HepG2 (cell line): Measurements from ENCODE around the gene B3GNT5. TPM values are rescaled to one million over a fixed set of nuclear protein-coding genes. Genes with fewer than 3 reads are reported as not detected.

Experiments used
- ATAC-seq: fragments of 200-7000 bp; cut with Tn5 transposase; 3 replicates; pipeline ENCODE4 v1.9.1; 2020; ENCODE audit warnings: mild to moderate bottlenecking, moderate library complexity
- BruUV-seq: library from RNA; stranded (reverse); fragments of 400-500 nt; replicated peaks from 2 replicates; lab custom pipeline; 2021; lab: Mats Ljungman, UMichigan
- CTCF ChIA-PET: fragments of 300-600 bp; formaldehyde crosslinking; extraction: SDS; loops from one replicate; lab custom pipeline; 2021; ENCODE audit warnings: low total read pairs, inconsistent platforms, low intra/inter-chr PET ratio; lab: Yijun Ruan, JAX
- POLR2A ChIA-PET: fragments of 350-600 bp; sonication (Branson Sonifier 250); formaldehyde crosslinking; loops from one replicate; lab custom pipeline; 2020; ENCODE audit warnings: antibody characterized with exemption, inconsistent platforms; lab: Yijun Ruan, JAX
- DNase-seq: peaks from one replicate; pipeline ENCODE4 v3.0.0-alpha.2; 2015; ENCODE audit warnings: low spot score
- FAIRE-seq: peaks from 3 replicates; lab custom pipeline; 2011; peaks lifted over from hg19 to GRCh38; lab: Jason Lieb, UNC
- H2AFZ ChIP-seq: one replicate; pipeline ENCODE4 v1.6.1; 2011; ENCODE audit warnings: low read length, inconsistent platforms
- H3K27ac ChIP-seq: fragments of 300-600 bp; 3 replicates; pipeline ENCODE4 v1.8.0; 2011; ENCODE audit warnings: mixed run types, mild to moderate bottlenecking, mixed read lengths, low read length, inconsistent platforms; ENCODE audit not compliant: insufficient read depth; ENCODE audit errors: extremely low read length
- H3K27me3 ChIP-seq, 2 experiments: fragments of 200-600 bp in 1 of 2; 2 replicates in 1 of 2; 3 replicates in 1 of 2; pipeline versions ENCODE4 v1.6.0 to v1.8.0; 2011; ENCODE audit warnings: low read length in 2 of 2, mild to moderate bottlenecking in 2 of 2, moderate library complexity in 2 of 2, inconsistent platforms in 1 of 2; ENCODE audit not compliant: insufficient read depth in 2 of 2, control insufficient read depth in 1 of 2
- H3K36me3 ChIP-seq, 2 experiments: fragments of 200-600 bp in 1 of 2; replicated peaks in 1 of 2; 2 replicates in 1 of 2; 3 replicates in 1 of 2; pipeline versions ENCODE4 v1.5.1 to v1.8.0; 2011; ENCODE audit warnings: low read length in 2 of 2, inconsistent platforms in 1 of 2; ENCODE audit not compliant: insufficient read depth in 2 of 2, control insufficient read depth in 1 of 2
- H3K4me1 ChIP-seq: 2 replicates; pipeline ENCODE4 v1.5.1; 2012; ENCODE audit warnings: low read length, inconsistent platforms; ENCODE audit not compliant: insufficient read depth
- H3K4me2 ChIP-seq: 2 replicates; pipeline ENCODE4 v1.6.0; 2011; ENCODE audit warnings: low read depth, low read length, inconsistent platforms
- H3K4me3 ChIP-seq, 3 experiments: fragments of 200-600 bp in 1 of 3; sonication (generic), shearing (Covaris generic) in 1 of 3; replicated peaks in 1 of 3; 2 replicates each; pipeline ENCODE4 v1.5.1; 2011 to 2016; ENCODE audit warnings: low read length in 3 of 3, inconsistent platforms in 2 of 3, low read depth in 2 of 3, mild to moderate bottlenecking in 2 of 3, control low read depth in 1 of 3, mixed read lengths in 1 of 3; ENCODE audit not compliant: insufficient read depth in 1 of 3
- H3K79me2 ChIP-seq: one replicate; pipeline ENCODE4 v1.6.1; 2011; ENCODE audit warnings: low read length, inconsistent platforms; ENCODE audit not compliant: insufficient read depth
- H3K9ac ChIP-seq: 2 replicates; pipeline ENCODE4 v1.6.0; 2011; ENCODE audit warnings: mild to moderate bottlenecking, low read depth, low read length, inconsistent platforms; ENCODE audit not compliant: insufficient read depth
- H3K9me3 ChIP-seq: 2 replicates; pipeline ENCODE4 v1.5.1; 2012; ENCODE audit warnings: mild to moderate bottlenecking, low read length
- H4K20me1 ChIP-seq: 2 replicates; pipeline ENCODE4 v1.6.0; 2011; ENCODE audit warnings: inconsistent platforms, mild to moderate bottlenecking, low read length, moderate library complexity; ENCODE audit not compliant: insufficient read depth
- ARID2 ChIP-seq: sonication (generic); formaldehyde crosslinking; IDR thresholded peaks from 2 replicates; pipeline ENCODE4 v1.8.1; 2022; ENCODE audit warnings: mild to moderate bottlenecking, missing genetic modification reagents, borderline replicate concordance
- CBFB ChIP-seq: sonication (generic); formaldehyde crosslinking; IDR thresholded peaks from 2 replicates; pipeline ENCODE4 v1.4.0; 2020; ENCODE audit warnings: missing genetic modification reagents
- NCOA5 ChIP-seq: sonication (generic); formaldehyde crosslinking; IDR thresholded peaks from 2 replicates; pipeline ENCODE4 v1.4.0; 2020; ENCODE audit warnings: missing genetic modification reagents
- SP140L ChIP-seq: sonication (generic); formaldehyde crosslinking; IDR thresholded peaks from 2 replicates; pipeline ENCODE4 v1.4.0; 2020; ENCODE audit warnings: missing genetic modification reagents, borderline replicate concordance
- ZNF33B ChIP-seq: sonication (generic); formaldehyde crosslinking; IDR thresholded peaks from 2 replicates; pipeline ENCODE4 v1.5.1; 2020; ENCODE audit warnings: mild to moderate bottlenecking, missing genetic modification reagents
- ZNF354B ChIP-seq: sonication (generic); formaldehyde crosslinking; IDR thresholded peaks from 2 replicates; pipeline ENCODE4 v1.8.0; 2022; ENCODE audit warnings: mild to moderate bottlenecking, missing genetic modification reagents
- ZNF616 ChIP-seq: sonication (generic); formaldehyde crosslinking; IDR thresholded peaks from 2 replicates; pipeline ENCODE4 v1.5.0; 2020; ENCODE audit warnings: low read depth, mild to moderate bottlenecking, missing genetic modification reagents
- WGBS: methylation state at CpG from one replicate; pipeline ENCODE4 v1.1.6; 2017; ENCODE audit warnings: low lambda C conversion rate; 5-methylcytosine and 5-hydroxymethylcytosine counted together
- in situ Hi-C: cut with HindIII; loops from 2 replicates; pipeline ENCODE4 v1.10.0; 2017; ENCODE audit warnings: low pct_unique_long_range_greater_than_20kb; ENCODE audit not compliant: extremely low pct_ligation_motif_present
- intact Hi-C: fragments of 100-400 bp; cut with micrococcal nuclease; formaldehyde crosslinking; loops from one replicate; pipeline ENCODE4 v1.10.0; 2022; ENCODE audit not compliant: unreplicated experiment
- polyA plus RNA-seq, 8 experiments: library from polyadenylated mRNA; depleted of rRNA in 3 of 8; stranded (reverse) in 7 of 8; unstranded in 1 of 8; fragments of >200 nt; fragmentation: Illumina TruSeq in 4 of 8; extraction: Trizol in 4 of 8; gene quantifications; 2 replicates each; pipeline versions ENCODE4 v1.2.1 to v1.2.3, GENCODE V29; 2011 to 2016; ENCODE audit warnings: low read depth in 4 of 8, missing spikeins in 1 of 8, mixed read lengths in 1 of 8; ENCODE audit not compliant: insufficient read depth in 1 of 8
- total RNA-seq, 5 experiments: library from RNA; depleted of rRNA; stranded (reverse); fragments of >200 nt; fragmentation: Illumina TruSeq; extraction: Trizol; gene quantifications; 2 replicates each; pipeline ENCODE4 v1.2.3, GENCODE V29; 2016; ENCODE audit warnings: low read depth in 1 of 5
- TF ChIP-seq, protein P1 (sequence below): sonication (generic); formaldehyde crosslinking; conservative IDR thresholded peaks from 2 replicates; pipeline ENCODE4 v1.8.0; 2022; ENCODE audit warnings: missing genetic modification reagents
- TF ChIP-seq, protein P2 (sequence below): sonication (generic); formaldehyde crosslinking; IDR thresholded peaks from 2 replicates; pipeline ENCODE4 v1.5.1; 2020; ENCODE audit warnings: mild to moderate bottlenecking, missing genetic modification reagents, borderline replicate concordance
- TF ChIP-seq, protein P3 (sequence below): sonication (generic); formaldehyde crosslinking; IDR thresholded peaks from 2 replicates; pipeline ENCODE4 v1.4.0; 2020; ENCODE audit warnings: missing genetic modification reagents, borderline replicate concordance
- TF ChIP-seq, protein P4 (sequence below): sonication (generic); formaldehyde crosslinking; IDR thresholded peaks from 2 replicates; pipeline ENCODE4 v1.4.0; 2020; ENCODE audit warnings: missing genetic modification reagents
- TF ChIP-seq, protein P5 (sequence below): sonication (generic); formaldehyde crosslinking; IDR thresholded peaks from 2 replicates; pipeline ENCODE4 v1.8.1; 2023; ENCODE audit warnings: mild to moderate bottlenecking, moderate library complexity, missing genetic modification reagents

Gene B3GNT5
- total and polyA plus RNA-seq, 2 of the 13 experiments (the other 11 are each of a cell fraction or from before 2014, with no cell fraction given): not detected

DNA sequence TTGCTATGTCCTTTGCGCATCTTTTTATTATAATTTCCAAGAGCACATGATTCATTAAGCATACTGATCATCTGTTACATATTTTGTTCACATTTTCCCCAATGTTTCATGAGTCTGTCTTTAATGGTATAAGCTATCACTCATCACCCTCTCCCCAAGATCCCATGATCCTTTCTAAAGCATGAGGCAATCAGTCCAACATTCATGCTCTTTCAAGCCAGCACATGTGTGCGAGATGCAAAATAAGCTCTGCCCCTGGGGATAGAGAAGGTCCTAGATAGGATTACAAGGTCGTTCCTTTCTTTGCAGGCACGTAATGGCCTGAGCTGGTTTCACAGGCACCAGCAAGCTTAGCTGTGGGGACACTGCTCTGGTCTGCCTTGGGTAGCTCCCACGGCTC is 32.2 kb upstream of the B3GNT5 start:
- no peaks in the 10 kb centered on the region for H3K4me1 ChIP-seq
- DNase-seq (no peak), FAIRE-seq (no peak), ATAC-seq (no peak)
- BruUV-seq: no TSS peak
- no peaks in the 10 kb centered on the region for H3K36me3 ChIP-seq
- H3K27me3 ChIP-seq: peaks cover 2 to 30% of the 10 kb centered on the region in 2 experiments; a peak in 3 of 5 replicates
- H4K20me1 ChIP-seq: no peaks in the 10 kb centered on the region
- ChIA-PET POLR2A (no interaction called here), CTCF (no interaction called here)
- no peak overlapping the region for H3K4me2 ChIP-seq
- H3K9ac ChIP-seq: no peak overlapping the region
- no peak overlapping the region for H2AFZ ChIP-seq
- in situ Hi-C loops (no loop called here), intact Hi-C loops (no loop called here)
- no peaks in the 10 kb centered on the region for H3K9me3 ChIP-seq
- no peak overlapping the region for H3K4me3 ChIP-seq
- H3K27ac ChIP-seq: no peak overlapping the region
- 12% methylated on average over 5 of the region's 5 CpGs for WGBS
- H3K79me2 ChIP-seq: no peaks in the 10 kb centered on the region
- TF ChIP-seq, protein P1, sequence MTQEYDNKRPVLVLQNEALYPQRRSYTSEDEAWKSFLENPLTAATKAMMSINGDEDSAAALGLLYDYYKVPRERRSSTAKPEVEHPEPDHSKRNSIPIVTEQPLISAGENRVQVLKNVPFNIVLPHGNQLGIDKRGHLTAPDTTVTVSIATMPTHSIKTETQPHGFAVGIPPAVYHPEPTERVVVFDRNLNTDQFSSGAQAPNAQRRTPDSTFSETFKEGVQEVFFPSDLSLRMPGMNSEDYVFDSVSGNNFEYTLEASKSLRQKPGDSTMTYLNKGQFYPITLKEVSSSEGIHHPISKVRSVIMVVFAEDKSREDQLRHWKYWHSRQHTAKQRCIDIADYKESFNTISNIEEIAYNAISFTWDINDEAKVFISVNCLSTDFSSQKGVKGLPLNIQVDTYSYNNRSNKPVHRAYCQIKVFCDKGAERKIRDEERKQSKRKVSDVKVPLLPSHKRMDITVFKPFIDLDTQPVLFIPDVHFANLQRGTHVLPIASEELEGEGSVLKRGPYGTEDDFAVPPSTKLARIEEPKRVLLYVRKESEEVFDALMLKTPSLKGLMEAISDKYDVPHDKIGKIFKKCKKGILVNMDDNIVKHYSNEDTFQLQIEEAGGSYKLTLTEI (CRISPR knock-in tag): no peak
- TF ChIP-seq, protein P2, sequence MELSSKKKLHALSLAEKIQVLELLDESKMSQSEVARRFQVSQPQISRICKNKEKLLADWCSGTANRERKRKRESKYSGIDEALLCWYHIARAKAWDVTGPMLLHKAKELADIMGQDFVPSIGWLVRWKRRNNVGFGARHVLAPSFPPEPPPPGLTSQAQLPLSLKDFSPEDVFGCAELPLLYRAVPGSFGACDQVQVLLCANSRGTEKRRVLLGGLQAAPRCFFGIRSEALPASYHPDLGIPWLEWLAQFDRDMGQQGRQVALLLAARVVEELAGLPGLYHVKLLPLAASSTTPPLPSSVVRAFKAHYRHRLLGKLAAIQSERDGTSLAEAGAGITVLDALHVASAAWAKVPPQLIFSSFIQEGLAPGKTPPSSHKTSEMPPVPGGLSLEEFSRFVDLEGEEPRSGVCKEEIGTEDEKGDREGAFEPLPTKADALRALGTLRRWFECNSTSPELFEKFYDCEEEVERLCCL (CRISPR knock-in tag): no peak
- no peak for TF ChIP-seq ARID2
- TF ChIP-seq, protein P3, sequence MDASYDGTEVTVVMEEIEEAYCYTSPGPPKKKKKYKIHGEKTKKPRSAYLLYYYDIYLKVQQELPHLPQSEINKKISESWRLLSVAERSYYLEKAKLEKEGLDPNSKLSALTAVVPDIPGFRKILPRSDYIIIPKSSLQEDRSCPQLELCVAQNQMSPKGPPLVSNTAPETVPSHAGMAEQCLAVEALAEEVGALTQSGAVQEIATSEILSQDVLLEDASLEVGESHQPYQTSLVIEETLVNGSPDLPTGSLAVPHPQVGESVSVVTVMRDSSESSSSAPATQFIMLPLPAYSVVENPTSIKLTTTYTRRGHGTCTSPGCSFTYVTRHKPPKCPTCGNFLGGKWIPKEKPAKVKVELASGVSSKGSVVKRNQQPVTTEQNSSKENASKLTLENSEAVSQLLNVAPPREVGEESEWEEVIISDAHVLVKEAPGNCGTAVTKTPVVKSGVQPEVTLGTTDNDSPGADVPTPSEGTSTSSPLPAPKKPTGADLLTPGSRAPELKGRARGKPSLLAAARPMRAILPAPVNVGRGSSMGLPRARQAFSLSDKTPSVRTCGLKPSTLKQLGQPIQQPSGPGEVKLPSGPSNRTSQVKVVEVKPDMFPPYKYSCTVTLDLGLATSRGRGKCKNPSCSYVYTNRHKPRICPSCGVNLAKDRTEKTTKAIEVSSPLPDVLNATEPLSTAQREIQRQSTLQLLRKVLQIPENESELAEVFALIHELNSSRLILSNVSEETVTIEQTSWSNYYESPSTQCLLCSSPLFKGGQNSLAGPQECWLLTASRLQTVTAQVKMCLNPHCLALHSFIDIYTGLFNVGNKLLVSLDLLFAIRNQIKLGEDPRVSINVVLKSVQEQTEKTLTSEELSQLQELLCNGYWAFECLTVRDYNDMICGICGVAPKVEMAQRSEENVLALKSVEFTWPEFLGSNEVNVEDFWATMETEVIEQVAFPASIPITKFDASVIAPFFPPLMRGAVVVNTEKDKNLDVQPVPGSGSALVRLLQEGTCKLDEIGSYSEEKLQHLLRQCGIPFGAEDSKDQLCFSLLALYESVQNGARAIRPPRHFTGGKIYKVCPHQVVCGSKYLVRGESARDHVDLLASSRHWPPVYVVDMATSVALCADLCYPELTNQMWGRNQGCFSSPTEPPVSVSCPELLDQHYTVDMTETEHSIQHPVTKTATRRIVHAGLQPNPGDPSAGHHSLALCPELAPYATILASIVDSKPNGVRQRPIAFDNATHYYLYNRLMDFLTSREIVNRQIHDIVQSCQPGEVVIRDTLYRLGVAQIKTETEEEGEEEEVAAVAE: no peak
- TF ChIP-seq NCOA5 (CRISPR knock-in tag): no peak
- TF ChIP-seq SP140L: no peak
- TF ChIP-seq ZNF33B: no peak
- no peak for TF ChIP-seq ZNF616
- TF ChIP-seq, protein P4, sequence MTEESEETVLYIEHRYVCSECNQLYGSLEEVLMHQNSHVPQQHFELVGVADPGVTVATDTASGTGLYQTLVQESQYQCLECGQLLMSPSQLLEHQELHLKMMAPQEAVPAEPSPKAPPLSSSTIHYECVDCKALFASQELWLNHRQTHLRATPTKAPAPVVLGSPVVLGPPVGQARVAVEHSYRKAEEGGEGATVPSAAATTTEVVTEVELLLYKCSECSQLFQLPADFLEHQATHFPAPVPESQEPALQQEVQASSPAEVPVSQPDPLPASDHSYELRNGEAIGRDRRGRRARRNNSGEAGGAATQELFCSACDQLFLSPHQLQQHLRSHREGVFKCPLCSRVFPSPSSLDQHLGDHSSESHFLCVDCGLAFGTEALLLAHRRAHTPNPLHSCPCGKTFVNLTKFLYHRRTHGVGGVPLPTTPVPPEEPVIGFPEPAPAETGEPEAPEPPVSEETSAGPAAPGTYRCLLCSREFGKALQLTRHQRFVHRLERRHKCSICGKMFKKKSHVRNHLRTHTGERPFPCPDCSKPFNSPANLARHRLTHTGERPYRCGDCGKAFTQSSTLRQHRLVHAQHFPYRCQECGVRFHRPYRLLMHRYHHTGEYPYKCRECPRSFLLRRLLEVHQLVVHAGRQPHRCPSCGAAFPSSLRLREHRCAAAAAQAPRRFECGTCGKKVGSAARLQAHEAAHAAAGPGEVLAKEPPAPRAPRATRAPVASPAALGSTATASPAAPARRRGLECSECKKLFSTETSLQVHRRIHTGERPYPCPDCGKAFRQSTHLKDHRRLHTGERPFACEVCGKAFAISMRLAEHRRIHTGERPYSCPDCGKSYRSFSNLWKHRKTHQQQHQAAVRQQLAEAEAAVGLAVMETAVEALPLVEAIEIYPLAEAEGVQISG (CRISPR knock-in tag): no peak
- no peak for TF ChIP-seq ZNF354B (CRISPR knock-in tag)
- TF ChIP-seq CBFB (CRISPR knock-in tag): no peak
- TF ChIP-seq, protein P5, sequence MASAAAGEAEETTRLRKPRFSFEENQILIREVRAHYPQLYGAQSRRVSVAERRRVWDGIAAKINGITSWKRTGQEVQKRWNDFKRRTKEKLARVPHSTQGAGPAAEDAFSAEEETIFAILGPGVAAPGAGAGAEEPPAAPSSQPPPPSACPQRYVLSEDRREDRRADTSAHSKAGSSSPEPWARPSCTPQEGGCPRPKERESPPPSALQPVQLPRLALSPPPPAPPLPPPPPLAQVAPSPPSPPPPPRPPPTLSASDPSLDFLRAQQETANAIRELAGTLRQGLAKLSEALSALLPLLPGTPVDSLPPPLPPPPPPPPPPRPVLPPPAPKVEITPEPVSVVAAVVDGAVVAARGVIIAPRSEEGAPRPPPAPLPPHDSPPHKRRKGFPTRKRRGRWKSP (CRISPR knock-in tag): no peak
